NCI-H82 (cell line): ENCODE data around the gene SCYL2.
"Not testable (repeated sequence)": the region's sequence is repeated elsewhere in the genome, so short reads cannot be mapped to it uniquely, and the experiment has no call there.

Source experiments
- DNase-seq: peaks from one replicate; lab custom pipeline; 2025; lab: John Stamatoyannopoulos, UW

Gene SCYL2

GRCh38 chr12:100266835-100267602 is at the start of gene SCYL2, which contains the start of gene DEPDC4:
Gene SCYL2 (plus strand): TSS chr12:100267177. CDS start chr12:100282971, 15,794 bp downstream.
Gene DEPDC4 (minus strand): TSS chr12:100267079. CDS start chr12:100267076, 3 bp downstream.
- DNase-seq: peak; percentile 97

- no peak for DNase-seq
Measured at GRCh38 chr12:100219328-100220109, 47.5 kb upstream of the SCYL2 start.

- no peak for DNase-seq
Measured at GRCh38 chr12:100221523-100221922, 45.5 kb upstream of the SCYL2 start.

- not testable (repeated sequence) for DNase-seq
Measured at GRCh38 chr12:100222173-100222572, 44.8 kb upstream of the SCYL2 start.

DNA sequence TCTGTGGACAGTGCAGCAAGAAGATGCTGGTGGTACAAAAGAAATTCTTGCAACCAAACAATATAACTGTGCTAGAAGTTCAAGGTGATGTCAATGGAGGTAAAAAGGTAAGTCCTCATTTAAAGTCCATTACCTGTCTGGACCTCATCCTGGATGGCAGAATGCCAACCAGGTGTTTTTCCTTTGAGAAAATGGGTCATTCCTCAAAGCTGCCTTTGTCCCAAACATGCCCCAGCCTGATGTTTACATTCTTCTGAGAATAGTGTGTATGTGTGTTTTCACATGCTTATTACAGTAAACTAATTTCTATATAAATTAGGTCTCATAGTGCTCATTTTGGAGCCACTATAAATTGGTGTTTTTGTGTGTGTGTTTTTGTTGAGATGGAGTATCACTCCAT is 41.5 kb upstream of the SCYL2 start:
- DNase-seq: no peak

DNA sequence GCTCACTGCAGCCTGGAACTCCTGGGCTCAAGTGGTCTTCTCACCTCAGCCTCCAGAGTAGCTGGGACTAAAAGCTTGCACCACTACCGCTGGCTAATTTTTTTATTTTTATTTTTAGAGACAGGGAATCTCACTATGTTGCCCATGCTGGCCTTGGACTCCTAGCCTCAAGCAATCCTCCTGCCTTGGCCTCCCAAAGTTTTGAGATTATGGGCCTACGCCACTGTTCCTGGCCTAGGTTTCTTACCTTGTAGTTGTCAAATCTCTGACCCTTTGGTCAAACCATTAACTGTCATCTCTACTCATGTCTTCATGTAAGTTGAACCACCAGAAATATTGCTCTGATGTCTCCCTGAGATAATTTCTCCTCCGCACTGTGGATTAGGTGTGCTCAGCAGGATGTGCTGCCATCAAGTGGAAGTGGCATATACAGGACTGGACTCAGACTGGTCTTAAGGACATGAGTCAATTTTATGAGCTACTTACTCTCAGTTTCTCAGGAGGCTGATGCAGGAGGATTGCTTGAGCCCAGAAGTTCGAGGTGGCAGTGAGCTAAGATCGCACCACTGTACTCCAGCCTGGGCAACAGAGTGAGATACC is 37.8 kb upstream of the SCYL2 start:
- peak; percentile 57 for DNase-seq

DNA sequence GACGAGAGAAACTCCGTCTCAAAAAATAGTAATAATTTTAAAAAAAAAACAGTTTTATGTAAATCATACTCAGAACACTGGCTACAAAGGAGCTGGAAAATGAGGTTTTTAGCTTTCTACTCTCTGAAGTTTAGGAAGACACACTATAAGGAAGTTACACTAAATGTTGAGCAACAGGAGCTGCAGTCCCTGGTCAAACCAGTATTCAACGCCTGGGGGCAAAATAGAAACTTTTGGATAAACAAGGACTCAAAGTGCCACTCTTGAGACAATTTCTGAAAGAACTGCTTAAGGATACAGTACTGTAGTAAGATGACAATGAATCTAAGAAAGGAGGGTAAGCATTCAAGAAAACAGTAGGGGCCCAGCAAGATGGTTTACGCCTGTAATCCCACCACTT is 37.1 kb upstream of the SCYL2 start:
- no peak for DNase-seq

- DNase-seq: not testable (repeated sequence)
Measured at GRCh38 chr12:100231873-100232272, 35.1 kb upstream of the SCYL2 start.

DNA sequence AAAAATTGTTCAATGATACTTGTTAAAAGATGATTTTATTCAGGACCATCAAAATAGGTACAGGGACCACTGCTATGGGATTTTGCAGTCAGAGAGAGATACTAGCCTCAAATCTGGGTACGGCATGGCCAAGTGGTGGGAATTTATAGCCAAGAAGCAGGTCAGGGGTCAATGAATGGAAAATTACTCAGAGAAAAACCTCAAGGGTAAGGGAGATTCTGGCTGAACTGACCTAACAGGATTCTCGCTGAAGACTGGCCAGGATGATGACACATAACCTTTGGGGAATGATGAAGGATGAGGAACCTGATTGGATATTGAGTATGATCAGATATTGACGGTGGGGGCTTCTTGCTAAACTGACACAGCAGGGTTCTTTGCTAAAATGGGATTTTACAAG is 32.8 kb upstream of the SCYL2 start:
- peak; percentile 29 for DNase-seq

- peak; percentile 75 for DNase-seq
Measured at GRCh38 chr12:100234591-100235304, 32.2 kb upstream of the SCYL2 start.

DNA sequence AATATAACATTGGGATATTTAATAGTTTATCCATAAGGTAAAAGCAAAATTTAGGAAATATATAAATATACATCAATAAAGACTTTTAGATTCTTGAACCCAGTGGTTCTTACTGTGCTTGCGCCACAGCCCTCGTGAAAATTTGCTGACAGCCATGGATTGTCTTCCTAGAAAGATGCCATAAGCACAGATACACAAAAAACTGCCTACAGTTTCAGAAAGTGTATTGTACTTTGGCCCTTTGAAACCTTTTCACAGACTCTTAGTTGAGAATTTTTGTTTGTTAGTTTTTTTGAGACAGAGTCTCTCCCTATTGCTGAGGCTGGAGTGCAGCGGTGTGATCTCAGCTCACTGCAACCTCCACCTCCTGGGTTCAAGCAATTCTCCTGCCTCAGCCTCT is 28.2 kb upstream of the SCYL2 start:
- no peak for DNase-seq

GRCh38 chr12:100239589-100239988 is 27.4 kb upstream of the SCYL2 start:
- no peak for DNase-seq

GRCh38 chr12:100243137-100243536 is 23.8 kb upstream of the SCYL2 start:
- DNase-seq: no peak

DNA sequence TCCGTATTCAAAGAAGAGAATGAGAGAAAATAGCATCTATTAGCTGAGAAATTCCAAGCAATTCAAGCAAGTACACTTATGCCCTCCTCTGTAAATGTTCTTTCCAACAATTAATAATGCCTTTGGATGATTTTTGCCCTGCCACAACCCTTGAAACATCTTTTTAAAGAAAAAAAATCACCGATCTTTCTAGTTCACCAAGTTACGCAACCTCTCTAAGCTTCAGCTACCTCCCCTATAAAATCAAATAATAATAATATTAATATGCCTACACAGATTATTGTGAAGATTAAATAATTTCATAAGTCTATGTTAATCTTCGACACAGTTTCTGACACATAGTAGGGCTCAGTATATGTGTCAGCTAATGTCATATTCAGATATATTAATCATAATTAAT is 19.2 kb upstream of the SCYL2 start:
- no peak for DNase-seq

DNA sequence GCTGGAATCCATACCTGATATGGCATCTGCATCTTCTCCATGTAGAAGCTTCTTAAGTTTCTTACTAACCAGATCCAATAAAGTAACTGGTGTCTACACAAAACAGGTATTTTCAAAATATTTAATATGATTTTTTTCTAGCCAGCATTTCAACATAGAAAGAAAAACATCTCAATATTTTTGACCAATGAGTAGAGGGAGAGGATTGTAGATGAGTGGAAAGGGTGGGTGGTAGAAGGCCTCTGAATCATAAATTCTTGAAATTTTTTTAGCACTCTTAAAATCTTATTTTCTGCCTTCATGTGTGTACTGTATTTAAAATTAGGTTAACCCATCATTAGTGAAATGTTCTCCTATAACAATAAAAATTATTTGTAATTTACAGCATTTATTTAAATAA is 18.1 kb upstream of the SCYL2 start:
- DNase-seq: no peak

- DNase-seq: no peak
Measured at GRCh38 chr12:100249941-100250340, 17.0 kb upstream of the SCYL2 start.

DNA sequence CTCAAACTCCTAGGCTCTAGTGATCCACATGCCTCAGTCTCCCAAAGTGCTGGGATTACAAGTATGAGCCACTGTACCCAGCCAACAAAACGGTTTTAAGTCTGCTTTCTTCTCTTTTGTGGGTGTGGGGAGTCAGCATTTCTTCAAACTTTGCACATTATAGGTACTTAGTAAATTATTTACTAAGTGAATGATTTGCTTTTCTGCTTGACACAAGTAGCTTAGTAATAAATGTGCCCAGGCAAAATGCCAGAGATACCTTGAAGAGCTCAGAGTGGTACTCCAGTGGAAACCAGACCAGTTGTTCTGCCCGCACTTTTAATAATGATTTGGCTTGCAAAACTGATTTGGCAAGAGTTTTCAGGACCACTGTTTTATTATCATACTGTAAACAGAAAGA is 15.1 kb upstream of the SCYL2 start:
- DNase-seq: no peak

DNA sequence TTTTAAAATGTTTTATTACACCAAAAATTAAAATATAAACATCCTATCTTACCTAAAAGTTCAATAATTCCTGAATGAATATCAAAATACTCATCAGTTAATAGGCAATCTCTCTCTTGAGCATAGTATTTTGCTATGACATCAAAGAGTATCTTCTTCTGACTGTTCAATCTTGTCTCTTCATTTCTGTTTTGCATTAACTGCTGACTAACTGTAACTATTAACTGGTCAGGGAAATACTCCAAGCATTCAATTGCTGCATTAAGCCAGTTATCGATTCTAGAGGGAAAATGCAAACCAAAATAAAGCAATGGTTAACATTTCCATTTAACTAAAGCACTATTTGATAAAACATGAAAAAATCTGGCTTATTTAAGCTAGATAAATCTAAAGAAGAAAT is 13.5 kb upstream of the SCYL2 start:
- no peak for DNase-seq

DNA sequence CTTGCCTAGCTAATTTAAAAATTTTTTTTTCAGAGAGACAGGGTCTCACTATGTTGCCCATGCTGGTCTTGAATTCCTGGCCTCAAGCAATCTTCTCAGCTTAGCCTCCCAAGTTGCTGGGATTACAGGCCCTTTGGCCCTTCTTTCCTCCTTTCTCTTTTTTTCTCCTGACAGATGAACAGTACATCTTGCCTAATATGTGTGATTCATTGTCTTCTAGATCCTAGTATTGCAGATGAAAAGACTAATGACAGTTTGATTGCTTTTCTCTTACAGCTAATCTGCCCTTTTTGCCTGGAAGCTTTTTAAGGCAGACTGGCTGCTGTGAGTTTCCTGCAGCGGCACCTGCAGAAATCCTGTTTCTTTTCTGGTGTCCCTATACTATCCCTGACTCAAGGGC is 12.1 kb upstream of the SCYL2 start:
- DNase-seq: no peak

DNA sequence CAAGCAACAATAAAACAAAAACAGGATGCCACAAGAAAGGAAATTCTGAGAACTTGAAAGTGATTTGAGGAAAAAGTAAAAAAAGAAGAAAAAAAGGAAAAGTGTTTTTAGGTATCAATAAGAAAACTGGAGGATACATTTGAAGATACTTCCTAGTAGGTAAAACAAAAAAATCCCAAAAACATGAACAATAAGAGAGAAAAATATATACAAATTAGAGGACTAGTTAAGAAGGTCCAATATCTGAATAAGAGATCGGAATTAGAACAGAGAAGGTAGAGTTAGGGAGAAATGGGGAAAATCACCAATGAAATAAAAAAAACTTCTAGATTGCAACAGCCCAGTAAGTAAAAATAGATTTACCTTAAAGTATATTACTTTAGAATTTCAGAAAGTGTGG is 8.8 kb upstream of the SCYL2 start:
- DNase-seq: no peak

- DNase-seq: no peak
Measured at GRCh38 chr12:100263131-100263530, 3.8 kb upstream of the SCYL2 start.

DNA sequence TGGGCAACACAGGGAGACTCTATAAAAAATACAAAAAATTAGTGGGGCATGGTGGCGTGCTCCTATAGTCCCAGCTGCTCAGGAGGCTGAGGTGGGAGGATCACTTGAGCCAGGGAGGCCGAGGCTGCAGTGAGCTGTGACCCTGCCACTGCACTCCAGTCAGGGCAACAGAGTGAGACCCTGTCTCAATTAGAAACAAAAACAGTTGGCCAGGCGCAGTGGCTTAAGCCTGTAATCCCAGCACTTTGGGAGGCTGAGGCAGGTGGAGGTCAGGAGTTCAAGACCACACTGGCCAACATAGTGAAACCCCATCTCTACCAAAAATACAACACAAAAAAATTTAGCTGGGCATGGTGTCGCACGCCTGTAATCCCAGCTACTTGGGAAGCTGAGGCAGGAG is 1.9 kb upstream of the SCYL2 start:
- DNase-seq: not testable (repeated sequence)
